ENCODE data around the gene XPNPEP1.
A peak's percentile ranks its signal among the peaks of the same experiment; 100 is the strongest.

Gene XPNPEP1

GRCh38 chr10:109914966-109915365, 8.3 kb downstream of the XPNPEP1 start:
- Histone ChIP-seq H3K27ac (ENCODE audit: insufficient read depth in 1 of 2, low read depth in 1 of 2, low read length in 2 of 2, poor library complexity in 1 of 2, severe bottlenecking in 2 of 2) (peak overlapping the region in 1 of 2 experiments; percentile 8), H3K9me3 (ENCODE audit: control extremely low read depth in 1 of 5, control insufficient read depth in 4 of 5, insufficient read depth in 2 of 5, low read depth in 1 of 5, low read length in 4 of 5) (no peaks in the 10 kb centered on the region), H3K4me3 (ENCODE audit: control insufficient read depth in 1 of 7, extremely low read depth in 1 of 7, insufficient read depth in 4 of 7, low read depth in 2 of 7, low read length in 6 of 7) (peak overlapping the region in 1 of 7 experiments; percentile 17), H3K36me3 (ENCODE audit: control insufficient read depth in 4 of 4, insufficient read depth in 4 of 4, low read length in 3 of 4) (peaks cover 3 to 26% (median 14%) of the 10 kb centered on the region in 4 experiments), H3K4me1 (ENCODE audit: control extremely low read depth in 1 of 4, control insufficient read depth in 4 of 4, insufficient read depth in 4 of 4, low read length in 3 of 4) (peaks cover 0 to 28% (median 13%) of the 10 kb centered on the region in 4 experiments), H3K27me3 (replicated peaks in 2 of 5; ENCODE audit: control insufficient read depth in 4 of 5, insufficient read depth in 5 of 5, low read length in 4 of 5) (no peaks in the 10 kb centered on the region)
- peak; percentile 74 to 95 (median 90) for DNase-seq
- CTCF ChIA-PET = interaction anchor here (1.4 kb wide), 1 partner anchor 27 kb away, joined by 3 read pairs; no protein-coding TSS in a partner anchor
- POLR2A ChIA-PET = no interaction called here
- WGBS (ENCODE audit: insufficient coverage) = 20% methylated on average over 1 of the region's 3 CpGs

DNA sequence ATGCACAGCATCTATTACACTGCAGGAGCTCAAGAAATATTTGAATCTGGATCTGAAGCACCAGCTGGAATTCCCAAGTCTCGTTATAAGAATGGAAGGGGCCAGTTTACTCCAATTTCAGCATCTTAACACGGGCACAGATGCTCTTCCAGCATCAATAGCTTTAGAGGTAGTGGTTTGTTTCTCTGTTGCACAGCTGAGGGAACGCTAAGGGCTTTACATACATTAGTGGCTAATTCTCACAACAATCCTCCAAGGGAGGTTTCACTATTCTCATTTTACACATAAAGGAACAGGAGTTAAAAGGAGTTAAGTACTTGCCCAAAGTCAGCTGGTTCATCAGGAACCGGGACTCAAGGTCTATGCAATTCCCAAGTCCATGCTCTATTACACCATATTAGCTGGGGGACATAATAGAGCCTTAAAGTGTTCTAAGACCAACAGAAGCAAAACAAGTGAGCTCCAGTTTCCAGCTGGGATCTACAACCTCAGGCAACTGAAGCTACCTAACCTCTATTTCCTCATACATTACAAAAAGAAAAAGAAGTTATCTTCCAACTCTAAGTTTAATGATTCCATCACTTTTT, 9.9 kb downstream of the XPNPEP1 start:
- Histone ChIP-seq H3K9me3 (ENCODE audit: control extremely low read depth in 1 of 5, control insufficient read depth in 4 of 5, insufficient read depth in 2 of 5, low read depth in 1 of 5, low read length in 4 of 5) (no peaks in the 10 kb centered on the region), H3K4me1 (ENCODE audit: control extremely low read depth in 1 of 4, control insufficient read depth in 4 of 4, insufficient read depth in 4 of 4, low read length in 3 of 4) (peaks cover 0 to 31% (median 13%) of the 10 kb centered on the region in 4 experiments), H3K27ac (ENCODE audit: insufficient read depth in 1 of 2, low read depth in 1 of 2, low read length in 2 of 2, poor library complexity in 1 of 2, severe bottlenecking in 2 of 2) (no peak overlapping the region), H3K36me3 (ENCODE audit: control insufficient read depth in 4 of 4, insufficient read depth in 4 of 4, low read length in 3 of 4) (peaks cover 3 to 28% (median 14%) of the 10 kb centered on the region in 4 experiments), H3K27me3 (replicated peaks in 2 of 5; ENCODE audit: control insufficient read depth in 4 of 5, insufficient read depth in 5 of 5, low read length in 4 of 5) (no peaks in the 10 kb centered on the region), H3K4me3 (ENCODE audit: control insufficient read depth in 1 of 7, extremely low read depth in 1 of 7, insufficient read depth in 4 of 7, low read depth in 2 of 7, low read length in 6 of 7) (no peak overlapping the region)
- CTCF ChIA-PET = interaction anchor here (1.0 to 2.8 kb wide), 5 partner anchors 11 to 29 kb away, joined by 3 to 8 read pairs (median 4); no protein-coding TSS in a partner anchor
- POLR2A ChIA-PET = no interaction called here
- no CpG with 5 or more reads among the region's 4 CpGs for WGBS (ENCODE audit: insufficient coverage)
- DNase-seq = no peak

- WGBS (ENCODE audit: insufficient coverage) = 80% methylated on average over 1 of the region's 2 CpGs
- peaks cover 3 to 32% (median 16%) of the 10 kb centered on the region in 4 experiments for H3K36me3 ChIP-seq (ENCODE audit: control insufficient read depth in 4 of 4, insufficient read depth in 4 of 4, low read length in 3 of 4)
- no peaks in the 10 kb centered on the region for H3K27me3 ChIP-seq (replicated peaks in 2 of 5; ENCODE audit: control insufficient read depth in 4 of 5, insufficient read depth in 5 of 5, low read length in 4 of 5)
- DNase-seq = no peak
- no peak overlapping the region for H3K27ac ChIP-seq (ENCODE audit: insufficient read depth in 1 of 2, low read depth in 1 of 2, low read length in 2 of 2, poor library complexity in 1 of 2, severe bottlenecking in 2 of 2)
- H3K4me3 ChIP-seq (ENCODE audit: control insufficient read depth in 1 of 7, extremely low read depth in 1 of 7, insufficient read depth in 4 of 7, low read depth in 2 of 7, low read length in 6 of 7) = no peak overlapping the region
- POLR2A ChIA-PET = no interaction called here
- peaks cover 0 to 31% (median 13%) of the 10 kb centered on the region in 4 experiments for H3K4me1 ChIP-seq (ENCODE audit: control extremely low read depth in 1 of 4, control insufficient read depth in 4 of 4, insufficient read depth in 4 of 4, low read length in 3 of 4)
- H3K9me3 ChIP-seq (ENCODE audit: control extremely low read depth in 1 of 5, control insufficient read depth in 4 of 5, insufficient read depth in 2 of 5, low read depth in 1 of 5, low read length in 4 of 5) = no peaks in the 10 kb centered on the region
- CTCF ChIA-PET = interaction anchor here (0.9 to 2.8 kb wide), 7 partner anchors 10 to 27 kb away, joined by 3 to 8 read pairs (median 3); no protein-coding TSS in a partner anchor
These were observed 10.7 kb downstream of the XPNPEP1 start for GRCh38 chr10:109912335-109913281.

DNA sequence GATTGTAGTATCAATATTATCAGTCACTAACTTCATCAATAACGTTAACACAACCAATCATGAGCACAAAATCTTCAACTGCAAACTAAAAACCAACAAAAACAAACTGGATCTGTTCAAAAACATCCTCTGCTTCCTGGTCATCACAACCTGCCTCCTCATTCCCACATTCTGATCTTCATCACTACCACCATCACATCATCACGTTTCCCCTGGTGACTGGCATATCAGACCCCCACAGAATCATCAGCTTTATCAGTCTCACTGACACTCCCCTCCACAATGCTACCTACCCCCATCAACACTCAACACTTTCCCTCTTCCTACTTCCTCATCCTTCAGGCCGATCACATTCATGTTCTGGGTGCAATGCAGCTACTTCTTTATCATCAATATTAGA, 11.4 kb downstream of the XPNPEP1 start:
- peaks cover 0 to 31% (median 13%) of the 10 kb centered on the region in 4 experiments for H3K4me1 ChIP-seq (ENCODE audit: control extremely low read depth in 1 of 4, control insufficient read depth in 4 of 4, insufficient read depth in 4 of 4, low read length in 3 of 4)
- H3K9me3 ChIP-seq (ENCODE audit: control extremely low read depth in 1 of 5, control insufficient read depth in 4 of 5, insufficient read depth in 2 of 5, low read depth in 1 of 5, low read length in 4 of 5) = no peaks in the 10 kb centered on the region
- no peak for DNase-seq
- no peak overlapping the region for H3K27ac ChIP-seq (ENCODE audit: insufficient read depth in 1 of 2, low read depth in 1 of 2, low read length in 2 of 2, poor library complexity in 1 of 2, severe bottlenecking in 2 of 2)
- H3K4me3 ChIP-seq (ENCODE audit: control insufficient read depth in 1 of 7, extremely low read depth in 1 of 7, insufficient read depth in 4 of 7, low read depth in 2 of 7, low read length in 6 of 7) = no peak overlapping the region
- peaks cover 3 to 39% (median 23%) of the 10 kb centered on the region in 4 experiments for H3K36me3 ChIP-seq (ENCODE audit: control insufficient read depth in 4 of 4, insufficient read depth in 4 of 4, low read length in 3 of 4)
- no peaks in the 10 kb centered on the region for H3K27me3 ChIP-seq (replicated peaks in 2 of 5; ENCODE audit: control insufficient read depth in 4 of 5, insufficient read depth in 5 of 5, low read length in 4 of 5)
- CTCF ChIA-PET = interaction anchor here (0.9 to 2.8 kb wide), 6 partner anchors 14 to 28 kb away, joined by 3 to 14 read pairs (median 5); no protein-coding TSS in a partner anchor
- 100% methylated on average over 1 of the region's 3 CpGs for WGBS (ENCODE audit: insufficient coverage)
- POLR2A ChIA-PET = no interaction called here

- Histone ChIP-seq H3K4me1 (ENCODE audit: control extremely low read depth in 1 of 4, control insufficient read depth in 4 of 4, insufficient read depth in 4 of 4, low read length in 3 of 4) (peaks cover 0 to 12% (median 6%) of the 10 kb centered on the region in 4 experiments), H3K27ac (ENCODE audit: insufficient read depth in 1 of 2, low read depth in 1 of 2, low read length in 2 of 2, poor library complexity in 1 of 2, severe bottlenecking in 2 of 2) (no peak overlapping the region), H3K36me3 (ENCODE audit: control insufficient read depth in 4 of 4, insufficient read depth in 4 of 4, low read length in 3 of 4) (peaks cover 10 to 59% (median 24%) of the 10 kb centered on the region in 4 experiments), H3K4me3 (ENCODE audit: control insufficient read depth in 1 of 7, extremely low read depth in 1 of 7, insufficient read depth in 4 of 7, low read depth in 2 of 7, low read length in 6 of 7) (no peak overlapping the region), H3K9me3 (ENCODE audit: control extremely low read depth in 1 of 5, control insufficient read depth in 4 of 5, insufficient read depth in 2 of 5, low read depth in 1 of 5, low read length in 4 of 5) (no peaks in the 10 kb centered on the region), H3K27me3 (replicated peaks in 2 of 5; ENCODE audit: control insufficient read depth in 4 of 5, insufficient read depth in 5 of 5, low read length in 4 of 5) (no peaks in the 10 kb centered on the region)
- DNase-seq = no peak
- 100% methylated on average over 1 of the region's 1 CpG for WGBS (ENCODE audit: insufficient coverage)
- ChIA-PET POLR2A (no interaction called here), CTCF (interaction anchor here (1.0 to 2.4 kb wide), 2 partner anchors 9 to 22 kb away, joined by 3 to 8 read pairs; no protein-coding TSS in a partner anchor)
These were observed 17.0 kb downstream of the XPNPEP1 start for GRCh38 chr10:109906316-109906715.

DNA sequence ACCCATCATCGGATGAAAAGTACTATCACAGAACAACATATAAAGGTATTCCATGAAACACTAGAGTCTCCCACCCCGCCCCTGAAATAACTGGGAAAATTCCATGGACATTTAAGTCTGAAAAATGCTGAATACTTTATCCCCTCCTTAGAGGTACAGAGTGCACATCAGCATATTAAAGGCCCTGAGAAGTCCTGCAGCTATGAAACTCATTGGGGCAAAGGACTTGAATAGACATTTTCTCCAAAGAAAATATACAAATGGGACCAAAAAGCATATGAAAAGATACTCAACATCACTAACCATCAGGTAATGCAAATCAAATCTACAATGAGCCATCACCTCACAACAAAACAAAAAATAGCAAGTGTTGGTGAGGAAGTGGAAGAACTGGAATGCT, 18.9 kb downstream of the XPNPEP1 start:
- no peak overlapping the region for H3K4me3 ChIP-seq (ENCODE audit: control insufficient read depth in 1 of 7, extremely low read depth in 1 of 7, insufficient read depth in 4 of 7, low read depth in 2 of 7, low read length in 6 of 7)
- H3K36me3 ChIP-seq (ENCODE audit: control insufficient read depth in 4 of 4, insufficient read depth in 4 of 4, low read length in 3 of 4) = peaks cover 10 to 66% (median 27%) of the 10 kb centered on the region in 4 experiments
- H3K27me3 ChIP-seq (replicated peaks in 2 of 5; ENCODE audit: control insufficient read depth in 4 of 5, insufficient read depth in 5 of 5, low read length in 4 of 5) = no peaks in the 10 kb centered on the region
- ChIA-PET CTCF (no interaction called here), POLR2A (no interaction called here)
- WGBS (ENCODE audit: insufficient coverage) = 100% methylated on average over 2 of the region's 2 CpGs
- H3K27ac ChIP-seq (ENCODE audit: insufficient read depth in 1 of 2, low read depth in 1 of 2, low read length in 2 of 2, poor library complexity in 1 of 2, severe bottlenecking in 2 of 2) = no peak overlapping the region
- peaks cover 0 to 3% (median 2%) of the 10 kb centered on the region in 4 experiments for H3K4me1 ChIP-seq (ENCODE audit: control extremely low read depth in 1 of 4, control insufficient read depth in 4 of 4, insufficient read depth in 4 of 4, low read length in 3 of 4)
- no peak for DNase-seq
- H3K9me3 ChIP-seq (ENCODE audit: control extremely low read depth in 1 of 5, control insufficient read depth in 4 of 5, insufficient read depth in 2 of 5, low read depth in 1 of 5, low read length in 4 of 5) = no peaks in the 10 kb centered on the region
